SKM-1 (cell line): ENCODE data around the gene RPL32.

Experiments used
- DNase-seq: peaks from one replicate; lab custom pipeline; 2025; ENCODE audit not compliant: unreplicated experiment; lab: John Stamatoyannopoulos, UW

Gene RPL32

GRCh38 chr3:12833222-12834161, 7.9 kb downstream of the RPL32 start:
- no peak for DNase-seq

- DNase-seq, result no peak
Observed at GRCh38 chr3:12832350-12833221, 8.8 kb downstream of the RPL32 start.

- no peak for DNase-seq
Observed at GRCh38 chr3:12831301-12831866, 10.0 kb downstream of the RPL32 start.

GRCh38 chr3:12830785-12831156, 10.6 kb downstream of the RPL32 start:
- DNase-seq, result no peak

GRCh38 chr3:12829886-12830784, 11.2 kb downstream of the RPL32 start:
- DNase-seq, result no peak

GRCh38 chr3:12829404-12829803, 12.0 kb downstream of the RPL32 start:
- no peak for DNase-seq

GRCh38 chr3:12828751-12829150, 12.6 kb downstream of the RPL32 start:
- no peak for DNase-seq

GRCh38 chr3:12825156-12825555, 16.2 kb downstream of the RPL32 start:
- no peak for DNase-seq

- no peak for DNase-seq
Observed at GRCh38 chr3:12824299-12824698, 17.1 kb downstream of the RPL32 start.

- no peak for DNase-seq
Observed at GRCh38 chr3:12822725-12823373, 18.5 kb downstream of the RPL32 start.

- DNase-seq, result no peak
Observed at GRCh38 chr3:12818773-12819172, 22.6 kb downstream of the RPL32 start.

- DNase-seq, result no peak
Observed at GRCh38 chr3:12818273-12818672, 23.1 kb downstream of the RPL32 start.

- no peak for DNase-seq
Observed at GRCh38 chr3:12817343-12817710, 24.0 kb downstream of the RPL32 start.

- DNase-seq, result no peak
Observed at GRCh38 chr3:12816521-12817342, 24.6 kb downstream of the RPL32 start.

GRCh38 chr3:12815719-12816118, 25.6 kb downstream of the RPL32 start:
- no peak for DNase-seq

GRCh38 chr3:12815078-12815477, 26.3 kb downstream of the RPL32 start:
- DNase-seq, result no peak

GRCh38 chr3:12813967-12814366, 27.4 kb downstream of the RPL32 start:
- no peak for DNase-seq

- DNase-seq, result no peak
Observed at GRCh38 chr3:12812812-12813211, 28.6 kb downstream of the RPL32 start.

- no peak for DNase-seq
Observed at GRCh38 chr3:12810961-12811360, 30.4 kb downstream of the RPL32 start.
